Measurements from ENCODE around the gene C7orf33.

DNA sequence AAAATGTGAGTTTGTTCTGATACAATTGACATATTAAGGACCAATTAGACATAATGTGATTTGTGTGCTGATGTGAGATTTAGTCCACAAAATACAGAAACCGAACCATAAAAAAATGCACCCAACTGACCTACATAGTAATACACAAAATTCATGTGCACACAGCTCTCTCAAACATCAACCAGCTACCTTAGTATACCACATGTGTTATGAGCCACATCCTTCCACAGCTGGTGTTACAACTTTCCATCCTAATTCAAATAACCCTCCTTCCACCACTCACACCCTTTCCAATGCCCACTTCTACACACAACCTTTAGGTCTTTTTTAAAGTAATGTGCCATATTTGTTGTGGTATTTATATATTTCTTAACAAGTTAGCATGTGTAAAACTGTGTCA is 31.7 kb upstream of the C7orf33 start:
- no peak for TF ChIP-seq POLR2AphosphoS5 (IDR thresholded peaks at IDR 0.05; ENCODE audit: low read depth, low read length)
- TF ChIP-seq, protein P1, sequence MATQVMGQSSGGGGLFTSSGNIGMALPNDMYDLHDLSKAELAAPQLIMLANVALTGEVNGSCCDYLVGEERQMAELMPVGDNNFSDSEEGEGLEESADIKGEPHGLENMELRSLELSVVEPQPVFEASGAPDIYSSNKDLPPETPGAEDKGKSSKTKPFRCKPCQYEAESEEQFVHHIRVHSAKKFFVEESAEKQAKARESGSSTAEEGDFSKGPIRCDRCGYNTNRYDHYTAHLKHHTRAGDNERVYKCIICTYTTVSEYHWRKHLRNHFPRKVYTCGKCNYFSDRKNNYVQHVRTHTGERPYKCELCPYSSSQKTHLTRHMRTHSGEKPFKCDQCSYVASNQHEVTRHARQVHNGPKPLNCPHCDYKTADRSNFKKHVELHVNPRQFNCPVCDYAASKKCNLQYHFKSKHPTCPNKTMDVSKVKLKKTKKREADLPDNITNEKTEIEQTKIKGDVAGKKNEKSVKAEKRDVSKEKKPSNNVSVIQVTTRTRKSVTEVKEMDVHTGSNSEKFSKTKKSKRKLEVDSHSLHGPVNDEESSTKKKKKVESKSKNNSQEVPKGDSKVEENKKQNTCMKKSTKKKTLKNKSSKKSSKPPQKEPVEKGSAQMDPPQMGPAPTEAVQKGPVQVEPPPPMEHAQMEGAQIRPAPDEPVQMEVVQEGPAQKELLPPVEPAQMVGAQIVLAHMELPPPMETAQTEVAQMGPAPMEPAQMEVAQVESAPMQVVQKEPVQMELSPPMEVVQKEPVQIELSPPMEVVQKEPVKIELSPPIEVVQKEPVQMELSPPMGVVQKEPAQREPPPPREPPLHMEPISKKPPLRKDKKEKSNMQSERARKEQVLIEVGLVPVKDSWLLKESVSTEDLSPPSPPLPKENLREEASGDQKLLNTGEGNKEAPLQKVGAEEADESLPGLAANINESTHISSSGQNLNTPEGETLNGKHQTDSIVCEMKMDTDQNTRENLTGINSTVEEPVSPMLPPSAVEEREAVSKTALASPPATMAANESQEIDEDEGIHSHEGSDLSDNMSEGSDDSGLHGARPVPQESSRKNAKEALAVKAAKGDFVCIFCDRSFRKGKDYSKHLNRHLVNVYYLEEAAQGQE (IDR thresholded peaks at IDR 0.05; ENCODE audit: insufficient read depth in 1 of 2, low read depth in 2 of 2, low read length in 2 of 2): no peak
- no peak for TF ChIP-seq TAF1 (IDR thresholded peaks at IDR 0.05; ENCODE audit: borderline replicate concordance, insufficient read depth, low read length)
- no peak for TF ChIP-seq SIN3A (IDR thresholded peaks at IDR 0.05; ENCODE audit: borderline replicate concordance, insufficient read depth, low read length)
- TF ChIP-seq FOXP2 (optimal IDR thresholded peaks at IDR 0.05; ENCODE audit: borderline replicate concordance, extremely low read depth, extremely low read length, insufficient read depth): no peak
